Activated B cell treated with CpG ODN at 0.5 μM for 24 hours (primary cell): Measurements from ENCODE around the gene EMCN. TPM values are rescaled to one million over a fixed set of nuclear protein-coding genes. Genes with fewer than 3 reads are reported as not detected.

ENCODE experiments used
- ATAC-seq: fragments of 200-7000 bp; cut with Tn5 transposase; one replicate; pipeline ENCODE4 v1.10.0; 2021; ENCODE audit warnings: low read depth, mild to moderate bottlenecking, moderate library complexity
- CTCF ChIA-PET: fragments of 350-600 bp; sonication (Branson Sonifier 250); formaldehyde crosslinking; loops from one replicate; lab custom pipeline; 2021; ENCODE audit warnings: antibody characterized with exemption; lab: Charles Lee
- POLR2A ChIA-PET: fragments of 350-600 bp; sonication (Branson Sonifier 250); formaldehyde crosslinking; loops from one replicate; lab custom pipeline; 2021; ENCODE audit warnings: antibody characterized with exemption; lab: Charles Lee
- DNase-seq: peaks from one replicate; pipeline ENCODE4 v3.0.0; 2022
- H3K27ac Mint-ChIP-seq: one replicate; pipeline ENCODE4 v1.8.0; 2020; ENCODE audit warnings: mixed read lengths
- H3K27me3 Mint-ChIP-seq: one replicate; pipeline ENCODE4 v1.8.0; 2021; ENCODE audit warnings: mixed read lengths
- H3K36me3 Mint-ChIP-seq: one replicate; pipeline ENCODE4 v1.8.0; 2021; ENCODE audit warnings: low read depth, mixed read lengths
- H3K4me1 Mint-ChIP-seq: one replicate; pipeline ENCODE4 v1.8.0; 2021; ENCODE audit warnings: mixed read lengths
- H3K4me3 Mint-ChIP-seq: one replicate; pipeline ENCODE4 v1.8.0; 2020; ENCODE audit warnings: mild to moderate bottlenecking, mixed read lengths
- H3K9me3 Mint-ChIP-seq: one replicate; pipeline ENCODE4 v1.8.0; 2020; ENCODE audit warnings: mixed read lengths
- CTCF ChIP-seq: fragments of 200-600 bp; IDR thresholded peaks from one replicate; pipeline ENCODE4 v1.8.0; 2022; ENCODE audit warnings: antibody characterized with exemption, mild to moderate bottlenecking
- intact Hi-C: fragments of 100-400 bp; cut with micrococcal nuclease; formaldehyde crosslinking; loops from one replicate; pipeline ENCODE4 v1.15.1; 2024
- total RNA-seq: library from RNA; stranded (reverse); gene quantifications from 2 replicates; pipeline ENCODE4 v1.2.3, GENCODE V29; 2022

EMCN gene
- not detected in 2 replicates for total RNA-seq

- no peak within 1 kb of the TSS for H3K4me3 Mint-ChIP-seq
- H3K9me3 Mint-ChIP-seq, result no peaks in the 10 kb centered on the region
- H3K4me1 Mint-ChIP-seq, result peaks cover 2% of the 10 kb centered on the region
- no peak for ATAC-seq
- no peaks in the 10 kb centered on the region for H3K36me3 Mint-ChIP-seq
- no peak within 1 kb of the TSS for H3K27ac Mint-ChIP-seq
- CTCF ChIA-PET, result no interaction called here
- no peak for DNase-seq
- peaks cover 26% of the 10 kb centered on the region for H3K27me3 Mint-ChIP-seq
- POLR2A ChIA-PET, result no interaction called here
- intact Hi-C loops, result no loop called here
- no peak for TF ChIP-seq CTCF
Measured at GRCh38 chr4:100517864-100518341, at the start of gene EMCN. Gene EMCN, minus strand, starts transcription at chr4:100518022. Its CDS starts 108 bp downstream, at chr4:100517914.

- Mint-ChIP-seq H3K27ac (no peak overlapping the region), H3K36me3 (no peaks in the 10 kb centered on the region), H3K9me3 (no peaks in the 10 kb centered on the region), H3K4me1 (peaks cover 22% of the 10 kb centered on the region), H3K4me3 (peak overlapping the region; percentile 13), H3K27me3 (no peaks in the 10 kb centered on the region)
- ChIA-PET POLR2A (no interaction called here), CTCF (interaction anchor here (0.6 kb wide), 1 partner anchor 1879 kb away, joined by 3 read pairs; no protein-coding TSS in a partner anchor)
- ATAC-seq (no peak), DNase-seq (no peak)
- intact Hi-C loops, result no loop called here
- TF ChIP-seq CTCF, result no peak
Measured at GRCh38 chr4:100566396-100566795, 48.6 kb upstream of the EMCN start.

- no peaks in the 10 kb centered on the region for H3K36me3 Mint-ChIP-seq
- CTCF ChIA-PET, result no interaction called here
- H3K4me1 Mint-ChIP-seq, result no peaks in the 10 kb centered on the region
- POLR2A ChIA-PET, result no interaction called here
- H3K4me3 Mint-ChIP-seq, result no peak overlapping the region
- DNase-seq (no peak), ATAC-seq (no peak)
- H3K9me3 Mint-ChIP-seq, result no peaks in the 10 kb centered on the region
- H3K27ac Mint-ChIP-seq, result no peak overlapping the region
- intact Hi-C loops, result no loop called here
- TF ChIP-seq CTCF, result no peak
- H3K27me3 Mint-ChIP-seq, result peaks cover 9% of the 10 kb centered on the region
Measured at GRCh38 chr4:100557306-100557705, 39.5 kb upstream of the EMCN start.

GRCh38 chr4:100555611-100556337 lies 38.0 kb upstream of the EMCN start:
- no peaks in the 10 kb centered on the region for H3K36me3 Mint-ChIP-seq
- ATAC-seq (no peak), DNase-seq (no peak)
- H3K27ac Mint-ChIP-seq, result no peak overlapping the region
- ChIA-PET CTCF (no interaction called here), POLR2A (no interaction called here)
- no peak overlapping the region for H3K4me3 Mint-ChIP-seq
- H3K4me1 Mint-ChIP-seq, result no peaks in the 10 kb centered on the region
- H3K27me3 Mint-ChIP-seq, result peaks cover 9% of the 10 kb centered on the region
- intact Hi-C loops, result no loop called here
- H3K9me3 Mint-ChIP-seq, result no peaks in the 10 kb centered on the region
- TF ChIP-seq CTCF, result no peak

- ATAC-seq, result no peak
- no peaks in the 10 kb centered on the region for H3K9me3 Mint-ChIP-seq
- no peak for TF ChIP-seq CTCF
- H3K36me3 Mint-ChIP-seq, result no peaks in the 10 kb centered on the region
- DNase-seq, result no peak
- H3K27ac Mint-ChIP-seq, result no peak overlapping the region
- H3K27me3 Mint-ChIP-seq, result no peaks in the 10 kb centered on the region
- ChIA-PET POLR2A (no interaction called here), CTCF (no interaction called here)
- H3K4me1 Mint-ChIP-seq, result no peaks in the 10 kb centered on the region
- H3K4me3 Mint-ChIP-seq, result no peak overlapping the region
- intact Hi-C loops, result no loop called here
Measured at GRCh38 chr4:100548200-100548560, 30.4 kb upstream of the EMCN start.
